Iris pigment epithelial cell (primary cell): ENCODE data around the gene SPAG8.
A peak's percentile ranks its signal among the peaks of the same experiment; 100 is the strongest.

ENCODE experiments used
- DNase-seq: peaks from one replicate; pipeline ENCODE4 v3.0.0-alpha.2; 2011; ENCODE audit warnings: low read depth

SPAG8 gene

DNA sequence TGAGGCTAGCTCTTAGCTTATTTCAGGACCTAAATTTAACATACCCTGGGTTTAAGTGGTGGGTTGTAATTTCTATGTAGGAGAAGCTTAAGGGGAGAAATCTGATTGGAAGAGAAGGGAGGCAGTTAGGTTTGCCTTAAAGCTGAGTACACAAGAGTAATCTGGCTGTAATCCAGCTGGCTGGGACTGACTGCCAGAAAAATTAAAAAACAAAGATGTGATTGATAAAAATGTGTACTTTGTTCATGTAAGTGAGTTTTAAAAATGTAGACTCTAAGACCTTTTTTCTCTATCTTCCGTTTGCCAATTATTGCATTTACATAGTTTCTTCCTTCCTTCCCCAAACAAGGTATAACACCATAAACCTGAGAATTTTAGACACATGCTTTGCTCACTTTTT lies 40.5 kb downstream of the SPAG8 start:
- peak; percentile 60 for DNase-seq

DNA sequence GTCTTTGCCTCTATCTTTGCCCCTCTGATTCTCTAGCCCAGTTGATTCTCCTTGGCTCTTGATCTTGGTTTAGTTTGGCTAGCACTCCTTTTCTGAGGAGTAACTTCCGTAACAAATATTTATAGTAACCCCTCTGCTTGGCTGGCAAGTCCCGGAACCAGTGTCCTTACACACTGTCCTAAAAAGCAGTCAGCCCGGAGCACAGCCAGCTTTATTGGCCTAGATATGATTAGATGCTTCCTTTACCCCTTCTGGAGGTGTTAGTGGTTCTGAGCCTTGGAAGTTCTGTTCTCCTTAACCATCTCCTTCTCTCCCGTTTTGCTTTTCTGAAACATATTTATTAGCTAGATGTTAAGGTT lies 41.0 kb downstream of the SPAG8 start:
- DNase-seq: no peak

DNA sequence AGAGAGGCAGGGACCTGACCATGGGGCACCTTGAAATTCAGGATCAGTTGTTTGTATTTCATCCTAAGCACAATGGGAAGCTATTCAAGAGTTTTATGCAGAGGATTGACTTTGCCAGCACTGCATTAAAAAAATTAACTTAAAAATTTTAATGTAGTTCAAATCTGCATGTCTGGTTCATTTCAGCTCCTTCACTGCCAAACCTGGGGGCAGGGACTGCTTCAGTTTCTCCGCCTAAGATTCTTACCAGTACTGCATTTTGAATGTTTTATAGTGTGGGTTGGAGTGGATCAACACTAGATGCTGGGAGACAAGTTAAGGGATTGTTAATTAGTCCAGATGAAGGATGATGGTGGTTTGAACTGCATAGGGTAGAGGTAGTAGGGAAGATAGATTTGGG lies 42.3 kb downstream of the SPAG8 start:
- DNase-seq: no peak

DNA sequence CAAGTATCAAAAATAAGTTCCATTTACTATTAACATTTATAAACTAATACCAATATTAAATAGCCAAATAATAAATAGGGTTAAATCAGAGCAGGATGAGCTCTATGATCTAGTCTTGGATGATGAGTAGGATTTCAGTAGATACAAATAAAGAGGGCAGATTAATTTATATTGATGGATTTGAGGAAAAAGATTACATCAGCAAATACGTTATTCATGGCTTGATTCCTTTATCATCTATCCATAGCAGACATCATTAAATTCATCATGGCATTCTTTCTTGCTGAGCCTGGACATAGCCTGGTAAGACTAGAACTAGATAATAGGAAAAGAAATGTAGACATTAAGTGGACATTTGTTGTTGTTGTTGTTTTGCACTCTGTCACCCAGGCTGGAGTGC lies 44.6 kb downstream of the SPAG8 start:
- no peak for DNase-seq

- no peak for DNase-seq
Observed at GRCh38 chr9:35766997-35767396, 45.1 kb downstream of the SPAG8 start.

DNA sequence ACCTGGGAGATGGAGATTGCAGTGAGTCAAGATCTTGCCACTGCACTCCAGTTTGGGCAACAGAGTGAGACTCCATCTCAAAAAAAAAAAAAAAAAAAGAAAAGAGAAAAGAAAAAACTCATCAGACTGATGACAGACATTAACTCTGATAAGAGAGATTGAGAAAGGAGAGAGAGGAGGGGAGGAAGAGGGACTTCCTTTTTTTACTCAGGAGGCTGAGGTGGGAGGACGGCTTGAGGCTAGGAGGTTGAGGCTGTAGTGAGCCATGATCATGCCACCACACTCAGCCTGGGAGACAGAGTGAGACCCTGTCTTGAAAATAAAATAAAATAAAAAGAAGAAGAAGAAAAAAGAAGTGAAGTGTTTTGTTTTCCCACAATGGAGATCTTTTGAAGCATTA lies 48.3 kb downstream of the SPAG8 start:
- DNase-seq: no peak

GRCh38 chr9:35763181-35763580 lies 48.9 kb downstream of the SPAG8 start:
- no peak for DNase-seq

GRCh38 chr9:35760651-35761050 lies 51.4 kb downstream of the SPAG8 start:
- peak; percentile 78 for DNase-seq

DNA sequence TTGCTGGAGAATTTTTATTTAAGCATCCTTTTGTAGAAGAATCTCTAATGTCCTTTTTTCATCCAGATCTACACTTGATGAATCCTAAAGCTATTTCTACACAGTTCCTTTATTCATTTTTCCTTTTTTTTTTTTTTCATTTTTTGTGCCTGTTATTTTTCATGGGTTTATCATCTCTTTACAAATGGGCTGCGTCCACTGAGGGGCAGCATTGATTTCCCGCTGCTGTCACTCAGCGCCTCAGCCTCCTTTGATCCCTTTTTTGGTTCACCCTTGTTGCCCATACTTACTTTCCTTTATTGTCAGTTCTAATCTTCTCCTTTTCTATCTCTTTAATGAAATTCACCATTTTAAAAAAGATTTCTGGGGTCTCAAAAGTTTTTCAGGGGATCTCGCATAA lies 52.3 kb downstream of the SPAG8 start:
- no peak for DNase-seq
